GM21786 (cell line): ENCODE measurements around the gene GBF1.
"Not testable (repeated sequence)": the region's sequence is repeated elsewhere in the genome, so short reads cannot be mapped to it uniquely, and the experiment has no call there.

Experiments used
- ATAC-seq: cut with Tn5 transposase; IDR thresholded peaks from one replicate; pipeline ENCODE4 v1.9.1; 2021; ENCODE audit not compliant: unreplicated experiment

The GBF1 gene, protein sequence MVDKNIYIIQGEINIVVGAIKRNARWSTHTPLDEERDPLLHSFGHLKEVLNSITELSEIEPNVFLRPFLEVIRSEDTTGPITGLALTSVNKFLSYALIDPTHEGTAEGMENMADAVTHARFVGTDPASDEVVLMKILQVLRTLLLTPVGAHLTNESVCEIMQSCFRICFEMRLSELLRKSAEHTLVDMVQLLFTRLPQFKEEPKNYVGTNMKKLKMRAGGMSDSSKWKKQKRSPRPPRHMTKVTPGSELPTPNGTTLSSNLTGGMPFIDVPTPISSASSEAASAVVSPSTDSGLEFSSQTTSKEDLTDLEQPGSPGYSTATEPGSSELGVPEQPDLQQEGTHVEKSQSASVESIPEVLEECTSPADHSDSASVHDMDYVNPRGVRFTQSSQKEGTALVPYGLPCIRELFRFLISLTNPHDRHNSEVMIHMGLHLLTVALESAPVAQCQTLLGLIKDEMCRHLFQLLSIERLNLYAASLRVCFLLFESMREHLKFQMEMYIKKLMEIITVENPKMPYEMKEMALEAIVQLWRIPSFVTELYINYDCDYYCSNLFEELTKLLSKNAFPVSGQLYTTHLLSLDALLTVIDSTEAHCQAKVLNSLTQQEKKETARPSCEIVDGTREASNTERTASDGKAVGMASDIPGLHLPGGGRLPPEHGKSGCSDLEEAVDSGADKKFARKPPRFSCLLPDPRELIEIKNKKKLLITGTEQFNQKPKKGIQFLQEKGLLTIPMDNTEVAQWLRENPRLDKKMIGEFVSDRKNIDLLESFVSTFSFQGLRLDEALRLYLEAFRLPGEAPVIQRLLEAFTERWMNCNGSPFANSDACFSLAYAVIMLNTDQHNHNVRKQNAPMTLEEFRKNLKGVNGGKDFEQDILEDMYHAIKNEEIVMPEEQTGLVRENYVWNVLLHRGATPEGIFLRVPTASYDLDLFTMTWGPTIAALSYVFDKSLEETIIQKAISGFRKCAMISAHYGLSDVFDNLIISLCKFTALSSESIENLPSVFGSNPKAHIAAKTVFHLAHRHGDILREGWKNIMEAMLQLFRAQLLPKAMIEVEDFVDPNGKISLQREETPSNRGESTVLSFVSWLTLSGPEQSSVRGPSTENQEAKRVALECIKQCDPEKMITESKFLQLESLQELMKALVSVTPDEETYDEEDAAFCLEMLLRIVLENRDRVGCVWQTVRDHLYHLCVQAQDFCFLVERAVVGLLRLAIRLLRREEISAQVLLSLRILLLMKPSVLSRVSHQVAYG (N-terminal part only)

GRCh38 chr10:102245082-102245931 is at the start of gene GBF1:
Gene GBF1, plus strand, starts transcription at chr10:102245532. Its CDS starts 13,407 bp downstream, at chr10:102258939.
- peak; percentile 89 for ATAC-seq

GRCh38 chr10:102196893-102197292 is 48.4 kb upstream of the GBF1 start:
- no peak for ATAC-seq

DNA sequence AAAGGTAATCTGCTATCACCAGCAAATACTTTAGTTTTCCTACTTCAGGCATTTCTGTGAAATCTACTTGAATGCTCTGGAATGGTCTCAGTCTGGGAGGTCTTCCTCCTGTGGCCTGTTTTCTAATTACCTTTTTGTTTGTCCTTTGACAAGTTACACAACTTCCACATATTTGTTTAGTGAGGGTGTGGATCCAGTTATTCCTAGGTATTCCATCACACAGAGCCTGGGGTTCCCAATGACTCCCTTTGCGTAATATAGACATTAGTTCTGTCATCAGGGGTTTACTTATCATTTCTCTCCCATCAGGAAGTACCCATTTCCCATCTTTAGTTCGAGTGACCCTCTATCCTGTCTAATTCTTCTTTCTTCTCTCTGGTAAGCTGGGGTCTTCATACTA is 47.3 kb upstream of the GBF1 start:
- no peak for ATAC-seq

GRCh38 chr10:102200751-102201640 is 44.3 kb upstream of the GBF1 start:
- ATAC-seq, result no peak

- ATAC-seq, result no peak
Measured at GRCh38 chr10:102202386-102202785, 42.9 kb upstream of the GBF1 start.

- ATAC-seq, result no peak
Measured at GRCh38 chr10:102208311-102209035, 36.9 kb upstream of the GBF1 start.

DNA sequence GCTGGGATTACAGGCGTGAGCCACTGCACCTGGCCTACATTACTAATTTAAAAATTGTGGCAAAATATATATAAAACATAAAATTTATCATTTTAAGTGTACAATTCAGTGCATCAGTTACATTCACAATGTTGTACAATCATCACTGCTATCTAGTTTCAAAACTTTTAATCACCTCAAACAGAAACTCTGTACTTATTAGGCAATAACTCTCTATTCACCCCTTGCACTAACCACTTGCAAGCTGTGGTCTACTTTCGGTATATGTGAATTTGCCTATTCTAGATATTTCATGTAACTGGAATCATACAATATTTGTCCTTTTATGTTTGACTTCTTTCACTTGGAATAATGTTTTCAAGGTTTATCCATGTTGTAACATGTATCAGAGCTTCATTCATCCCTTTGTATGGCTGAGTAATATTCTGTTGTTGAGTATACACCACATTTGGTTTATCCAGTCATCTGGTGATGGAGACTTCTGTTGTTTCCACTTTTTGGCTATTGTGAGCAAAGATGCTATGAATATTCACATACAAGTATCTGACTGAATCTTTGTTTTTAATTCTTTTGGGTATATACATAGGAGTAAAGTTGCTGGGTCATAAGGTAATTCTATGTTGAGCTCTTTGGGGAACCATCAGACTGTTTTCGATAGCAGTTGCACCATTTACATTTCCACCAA is 33.6 kb upstream of the GBF1 start:
- no peak for ATAC-seq

DNA sequence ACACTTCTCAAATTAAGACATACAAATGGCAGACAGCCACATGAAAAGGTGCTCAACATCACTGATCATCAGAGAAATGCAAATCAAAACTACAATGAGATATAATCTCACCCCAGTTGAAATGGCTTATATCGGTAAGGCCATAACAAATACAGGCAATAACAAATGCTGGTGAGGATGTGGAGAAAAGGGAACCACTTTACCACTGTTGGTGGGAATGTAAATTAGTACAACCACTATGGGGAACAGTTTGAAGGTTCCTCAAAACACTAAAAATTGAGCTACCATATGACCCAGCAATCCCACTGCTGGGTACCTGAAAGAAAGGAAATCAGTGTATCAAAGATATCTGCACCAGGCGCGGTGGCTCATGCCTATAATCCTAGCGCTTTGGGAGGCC is 31.7 kb upstream of the GBF1 start:
- not testable (repeated sequence) for ATAC-seq

DNA sequence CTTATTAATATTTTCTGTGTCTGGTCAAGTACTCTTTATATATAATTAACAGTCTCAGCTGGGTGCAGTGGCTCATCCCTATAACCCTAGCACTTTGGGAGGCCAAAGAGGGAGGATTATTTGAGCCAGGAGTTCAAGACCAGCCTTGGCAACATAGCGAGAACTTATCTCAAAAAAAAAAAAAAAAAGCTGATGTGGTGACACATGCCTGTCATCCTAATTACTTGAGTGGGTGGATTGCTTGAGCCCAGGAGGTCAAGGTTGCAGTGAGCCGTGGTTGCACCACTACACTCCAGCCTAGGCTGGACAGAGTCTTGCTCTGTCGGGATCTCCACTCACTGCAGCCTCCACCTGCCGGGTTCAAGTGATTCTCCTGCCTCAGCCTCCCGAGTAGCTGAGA is 26.0 kb upstream of the GBF1 start:
- no peak for ATAC-seq

GRCh38 chr10:102220612-102221011 is 24.7 kb upstream of the GBF1 start:
- no peak for ATAC-seq

GRCh38 chr10:102222797-102223196 is 22.5 kb upstream of the GBF1 start:
- ATAC-seq, result no peak

DNA sequence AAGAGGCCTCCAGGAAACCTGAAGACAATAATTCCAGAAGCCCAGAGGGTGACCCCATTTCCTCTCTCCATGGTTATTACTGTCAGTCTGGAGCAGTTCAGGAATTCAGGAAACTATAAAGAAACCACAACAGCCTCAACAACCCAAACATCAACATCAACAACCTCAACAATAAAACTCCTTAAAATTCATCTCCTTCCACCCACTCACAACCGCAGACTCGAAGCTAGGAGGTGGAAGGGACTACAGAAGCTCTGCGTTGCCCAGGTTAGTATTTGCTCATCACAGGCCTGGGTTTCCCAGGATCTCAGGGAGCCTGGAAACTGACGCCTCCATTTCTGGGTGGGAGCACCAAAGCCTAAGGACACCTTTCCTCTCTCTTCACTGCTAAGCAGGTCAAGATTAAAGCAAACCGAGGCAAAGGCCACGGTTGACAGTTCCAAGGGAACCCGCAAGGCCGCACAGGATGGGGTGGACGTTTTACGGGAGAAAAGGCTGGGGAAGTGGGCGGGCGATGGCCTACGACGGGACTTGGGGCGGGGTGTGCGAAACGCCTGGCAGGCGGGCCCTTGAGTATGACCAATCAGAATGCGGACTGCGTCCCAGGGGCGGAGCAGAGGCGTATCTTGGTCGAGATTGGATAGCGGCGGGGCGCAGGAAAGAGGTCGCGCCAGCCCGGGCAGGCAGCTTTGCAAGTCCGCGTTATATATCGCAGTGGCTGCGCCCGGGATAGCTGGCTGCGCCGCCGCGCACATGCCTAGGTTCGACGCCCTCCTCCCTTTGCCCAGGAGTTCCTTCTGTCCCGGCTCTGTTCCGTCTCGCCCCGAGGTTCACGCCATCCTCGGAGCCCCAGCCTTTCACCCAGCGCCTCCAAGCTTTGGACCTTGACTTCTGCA is 19.4 kb upstream of the GBF1 start, which contains the start of gene ELOVL3:
Gene ELOVL3, plus strand, starts transcription at position 654 of the 896 bp plus-strand sequence. CDS start 250 bp downstream, outside the sequence.
- ATAC-seq, result peak; percentile 86

GRCh38 chr10:102226542-102226870 is 18.8 kb upstream of the GBF1 start:
- no peak for ATAC-seq

DNA sequence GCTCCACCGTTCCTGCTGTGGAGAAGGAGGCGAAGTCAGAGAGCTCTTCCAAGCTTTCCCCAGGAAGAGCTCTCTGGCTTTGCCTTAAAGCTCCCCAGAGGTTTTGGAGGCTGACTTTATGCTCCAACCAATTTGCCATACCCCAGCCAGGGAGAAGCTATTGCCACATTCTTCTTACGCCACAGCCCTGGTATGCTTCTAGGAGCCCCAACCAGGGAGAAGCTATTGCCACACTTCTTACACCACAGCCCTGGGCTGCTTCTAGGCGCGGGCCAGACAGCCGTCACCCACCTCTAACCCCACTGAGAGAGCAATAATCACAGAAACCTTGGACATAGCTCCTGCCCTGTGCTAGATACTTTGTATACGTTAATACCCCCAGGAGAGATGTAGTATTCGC is 18.3 kb upstream of the GBF1 start:
- ATAC-seq, result no peak

DNA sequence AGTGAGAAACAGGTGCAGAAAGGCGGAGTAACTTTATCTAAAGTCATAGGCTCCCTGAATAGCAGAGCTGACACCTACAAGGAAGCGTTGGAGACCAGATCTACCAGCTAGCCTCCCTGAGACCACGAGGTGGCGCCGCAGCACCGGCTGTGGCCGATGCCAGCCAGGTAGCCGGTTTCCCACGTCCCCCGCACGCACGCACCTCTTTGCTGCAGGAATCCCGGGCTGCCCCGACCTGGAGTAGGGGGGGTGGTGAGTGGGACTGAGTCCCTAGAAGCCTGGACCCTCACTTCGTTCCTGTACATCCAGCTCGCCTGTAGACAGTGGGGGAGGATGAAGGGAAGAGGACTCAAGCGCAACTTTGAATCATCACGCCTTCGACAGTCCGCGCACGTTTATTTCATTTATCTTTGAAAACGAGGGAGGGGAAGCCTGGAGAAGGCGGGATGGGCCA is 15.5 kb upstream of the GBF1 start:
- ATAC-seq, result peak; percentile 42

DNA sequence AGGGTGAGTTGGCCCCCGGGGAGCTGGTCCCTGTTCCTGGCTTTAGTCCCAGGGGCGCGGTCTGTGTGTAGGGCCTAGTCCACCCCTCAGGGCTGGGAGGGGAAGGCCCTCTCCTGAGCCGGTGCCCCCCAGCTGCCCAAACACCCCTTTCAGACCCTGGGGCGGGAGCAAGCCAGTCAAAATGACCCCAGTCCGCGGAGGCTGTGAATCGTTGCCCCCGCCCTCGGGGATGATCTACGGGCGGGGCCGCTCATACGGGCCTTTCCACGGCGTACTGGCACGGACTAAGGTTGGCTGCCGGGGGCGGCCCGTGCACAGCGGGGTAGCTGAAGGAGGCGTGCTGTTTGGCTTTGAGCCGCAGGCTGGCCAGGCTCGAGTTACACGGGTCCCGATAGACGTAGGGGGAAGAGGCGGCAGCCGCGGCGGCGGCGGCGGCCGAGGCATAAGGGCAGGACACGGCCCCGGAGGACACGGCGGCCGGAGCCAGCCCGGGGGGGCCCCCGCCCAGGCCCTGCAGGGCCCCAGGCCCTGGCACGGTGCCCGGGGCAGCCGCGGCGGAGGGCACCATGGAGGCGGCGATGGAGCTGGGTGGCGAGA is 15.0 kb upstream of the GBF1 start:
- no peak for ATAC-seq
